NCI-H146 treated with DMSO at 0.1 percent for 48 hours (cell line): ENCODE measurements around the gene ENG.
"Not testable (repeated sequence)": the region's sequence is repeated elsewhere in the genome, so short reads cannot be mapped to it uniquely, and the experiment has no call there.

Experiments
- DNase-seq: peaks from one replicate; lab custom pipeline; 2025; ENCODE audit not compliant: unreplicated experiment; lab: John Stamatoyannopoulos, UW

ENG gene

GRCh38 chr9:127796225-127796813, 58.1 kb downstream of the ENG start:
- no peak for DNase-seq

GRCh38 chr9:127794001-127794791, 60.3 kb downstream of the ENG start:
- DNase-seq: no peak

GRCh38 chr9:127793093-127793708, 61.3 kb downstream of the ENG start:
- DNase-seq: no peak

- DNase-seq: no peak
Measured at GRCh38 chr9:127792417-127793031, 61.9 kb downstream of the ENG start.

- no peak for DNase-seq
Measured at GRCh38 chr9:127791085-127791484, 63.4 kb downstream of the ENG start.

GRCh38 chr9:127790094-127790855, 64.2 kb downstream of the ENG start:
- no peak for DNase-seq

GRCh38 chr9:127789179-127789578, 65.3 kb downstream of the ENG start:
- DNase-seq: no peak

GRCh38 chr9:127788337-127789011, 66.0 kb downstream of the ENG start:
- DNase-seq: no peak

GRCh38 chr9:127786773-127787104, 67.7 kb downstream of the ENG start:
- DNase-seq: no peak

- DNase-seq: peak; percentile 27
Measured at GRCh38 chr9:127785933-127786772, 68.3 kb downstream of the ENG start, which contains the start of gene CDK9. Gene CDK9, plus strand, starts transcription at chr9:127786034. Its CDS starts 115 bp downstream, at chr9:127786149.

- DNase-seq: peak; percentile 39
Measured at GRCh38 chr9:127785023-127785932, 69.2 kb downstream of the ENG start.

- no peak for DNase-seq
Measured at GRCh38 chr9:127783111-127784008, 71.1 kb downstream of the ENG start.

- no peak for DNase-seq
Measured at GRCh38 chr9:127781806-127782205, 72.7 kb downstream of the ENG start.

GRCh38 chr9:127780909-127781308, 73.5 kb downstream of the ENG start:
- not testable (repeated sequence) for DNase-seq

- DNase-seq: no peak
Measured at GRCh38 chr9:127780126-127780885, 74.2 kb downstream of the ENG start.

- DNase-seq: no peak
Measured at GRCh38 chr9:127779136-127779981, 75.1 kb downstream of the ENG start.
